Brain microvascular endothelial cell (primary cell): Measurements from ENCODE around the gene SDK2.

ENCODE experiments used
- DNase-seq: peaks from one replicate; pipeline ENCODE4 v3.0.0-alpha.2; 2020
- H3K27ac ChIP-seq: fragments of 250-450 bp; sonication (Bioruptor Pico); 2 replicates; pipeline ENCODE4 v1.5.1; 2020; ENCODE audit warnings: mild to moderate bottlenecking, moderate library complexity
- H3K27me3 ChIP-seq: fragments of 250-450 bp; sonication (Bioruptor Pico); replicated peaks from 2 replicates; pipeline ENCODE4 v1.5.1; 2020; ENCODE audit warnings: mild to moderate bottlenecking
- H3K36me3 ChIP-seq: fragments of 250-450 bp; sonication (Bioruptor Pico); replicated peaks from 2 replicates; pipeline ENCODE4 v1.5.1; 2020; ENCODE audit warnings: mild to moderate bottlenecking
- H3K4me3 ChIP-seq: 2 replicates; pipeline ENCODE4 v1.5.1; 2011; ENCODE audit warnings: low read depth, mild to moderate bottlenecking, control low read depth, low read length, moderate library complexity
- CTCF ChIP-seq: IDR thresholded peaks from 2 replicates; pipeline ENCODE4 v1.5.1; 2011; ENCODE audit warnings: low read depth, mild to moderate bottlenecking, moderate library complexity, low read length, control low read depth, inconsistent platforms; ENCODE audit errors: missing control alignments
- in situ Hi-C: cut with HindIII; loops from 2 replicates; pipeline ENCODE4 v1.10.0; 2017; ENCODE audit warnings: low sequenced_read_pairs, low pct_ligation_motif_present

Gene SDK2

GRCh38 chr17:73516431-73516830, 127.8 kb downstream of the SDK2 start:
- Histone ChIP-seq H3K36me3 (no peaks in the 10 kb centered on the region), H3K4me3 (no peak overlapping the region), H3K27ac (no peak overlapping the region), H3K27me3 (no peaks in the 10 kb centered on the region)
- in situ Hi-C loops: no loop called here
- no peak for DNase-seq
- TF ChIP-seq CTCF: no peak

GRCh38 chr17:73514146-73514863, 129.9 kb downstream of the SDK2 start:
- no peak for TF ChIP-seq CTCF
- Histone ChIP-seq H3K4me3 (no peak overlapping the region), H3K27me3 (no peaks in the 10 kb centered on the region), H3K36me3 (no peaks in the 10 kb centered on the region), H3K27ac (no peak overlapping the region)
- DNase-seq: no peak
- in situ Hi-C loops: no loop called here

GRCh38 chr17:73513426-73513825, 130.8 kb downstream of the SDK2 start:
- no peaks in the 10 kb centered on the region for H3K27me3 ChIP-seq
- no peak overlapping the region for H3K27ac ChIP-seq
- no peak for DNase-seq
- H3K36me3 ChIP-seq: no peaks in the 10 kb centered on the region
- in situ Hi-C loops: no loop called here
- TF ChIP-seq CTCF: no peak
- no peak overlapping the region for H3K4me3 ChIP-seq

GRCh38 chr17:73511719-73512115, 132.5 kb downstream of the SDK2 start:
- no peaks in the 10 kb centered on the region for H3K36me3 ChIP-seq
- in situ Hi-C loops: no loop called here
- no peak overlapping the region for H3K27ac ChIP-seq
- no peak overlapping the region for H3K4me3 ChIP-seq
- H3K27me3 ChIP-seq: no peaks in the 10 kb centered on the region
- DNase-seq: no peak
- no peak for TF ChIP-seq CTCF

GRCh38 chr17:73510981-73511718, 133.1 kb downstream of the SDK2 start:
- DNase-seq: no peak
- no peak overlapping the region for H3K27ac ChIP-seq
- no peak for TF ChIP-seq CTCF
- in situ Hi-C loops: no loop called here
- H3K36me3 ChIP-seq: no peaks in the 10 kb centered on the region
- H3K27me3 ChIP-seq: no peaks in the 10 kb centered on the region
- no peak overlapping the region for H3K4me3 ChIP-seq
